WTC11 (cell line): ENCODE data around the gene FRMD5. TPM values are rescaled to one million over a fixed set of nuclear protein-coding genes. Genes with fewer than 3 reads are reported as not detected.

Experiments used
- ATAC-seq: fragments of 200-7000 bp; cut with Tn5 transposase; 2 replicates; pipeline ENCODE4 v1.10.0; 2021; ENCODE audit warnings: mild to moderate bottlenecking, moderate library complexity
- CTCF ChIA-PET: fragments of 300-600 bp; sonication (Branson Sonifier 250); formaldehyde crosslinking; loops from one replicate; lab custom pipeline; 2021; ENCODE audit warnings: antibody characterized with exemption; lab: Charles Lee
- POLR2A ChIA-PET: fragments of 350-600 bp; sonication (Branson Sonifier 250); formaldehyde crosslinking; loops from one replicate; lab custom pipeline; 2021; ENCODE audit warnings: antibody characterized with exemption; lab: Charles Lee
- DNase-seq: peaks from one replicate; pipeline ENCODE4 v3.0.0; 2021; ENCODE audit warnings: low spot score
- H3K27ac Mint-ChIP-seq: 2 replicates; pipeline ENCODE4 v1.8.0; 2021; ENCODE audit warnings: mixed read lengths
- H3K27me3 Mint-ChIP-seq: 2 replicates; pipeline ENCODE4 v1.8.0; 2021; ENCODE audit warnings: low read depth, mild to moderate bottlenecking, moderate library complexity, mixed read lengths
- H3K36me3 Mint-ChIP-seq: 2 replicates; pipeline ENCODE4 v1.8.0; 2021; ENCODE audit warnings: mixed read lengths
- H3K4me1 Mint-ChIP-seq: 2 replicates; pipeline ENCODE4 v1.8.0; 2022; ENCODE audit warnings: mixed read lengths
- H3K4me3 Mint-ChIP-seq: 2 replicates; pipeline ENCODE4 v1.8.0; 2021; ENCODE audit warnings: mild to moderate bottlenecking, moderate library complexity, mixed read lengths
- H3K9me3 Mint-ChIP-seq: 2 replicates; pipeline ENCODE4 v1.8.0; 2021; ENCODE audit warnings: mixed read lengths
- AR ChIP-seq: fragments of 250-450 bp; sonication (Bioruptor Pico); IDR thresholded peaks from 2 replicates; pipeline ENCODE4 v1.9.0; 2021; ENCODE audit warnings: mild to moderate bottlenecking
- ARID4B ChIP-seq: sonication (generic); formaldehyde crosslinking; IDR thresholded peaks from 2 replicates; pipeline ENCODE4 v1.8.0; 2023; ENCODE audit warnings: missing genetic modification reagents, mild to moderate bottlenecking, borderline replicate concordance
- CREB1 ChIP-seq: sonication (generic); formaldehyde crosslinking; IDR thresholded peaks from 2 replicates; pipeline ENCODE4 v1.8.0; 2023; ENCODE audit warnings: mild to moderate bottlenecking, missing genetic modification reagents
- CTCF ChIP-seq: fragments of 200-600 bp; IDR thresholded peaks from 2 replicates; pipeline ENCODE4 v1.8.0; 2022; ENCODE audit warnings: antibody characterized with exemption
- FOXK1 ChIP-seq: sonication (generic); formaldehyde crosslinking; IDR thresholded peaks from 2 replicates; pipeline ENCODE4 v1.8.0; 2022; ENCODE audit warnings: mild to moderate bottlenecking, moderate library complexity, missing genetic modification reagents
- IRF2 ChIP-seq: sonication (generic); formaldehyde crosslinking; IDR thresholded peaks from 2 replicates; pipeline ENCODE4 v1.8.0; 2022; ENCODE audit warnings: low read depth, missing genetic modification reagents, borderline replicate concordance
- KAT7 ChIP-seq: sonication (generic); formaldehyde crosslinking; IDR thresholded peaks from 2 replicates; pipeline ENCODE4 v1.8.1; 2023; ENCODE audit warnings: missing genetic modification reagents, mild to moderate bottlenecking, borderline replicate concordance
- MYBL2 ChIP-seq: sonication (generic); formaldehyde crosslinking; IDR thresholded peaks from 2 replicates; pipeline ENCODE4 v1.8.1; 2023; ENCODE audit warnings: mild to moderate bottlenecking, moderate library complexity, missing genetic modification reagents
- NFE2L1 ChIP-seq: sonication (generic); formaldehyde crosslinking; IDR thresholded peaks from 2 replicates; pipeline ENCODE4 v1.8.1; 2023; ENCODE audit warnings: missing genetic modification reagents
- NR3C1 ChIP-seq: sonication (generic); formaldehyde crosslinking; conservative IDR thresholded peaks from 2 replicates; pipeline ENCODE4 v1.8.1; 2023; ENCODE audit warnings: low read depth, mild to moderate bottlenecking, missing genetic modification reagents
- OVOL2 ChIP-seq: fragments of 250-450 bp; sonication (Bioruptor Pico); IDR thresholded peaks from 2 replicates; pipeline ENCODE4 v1.9.0; 2021; ENCODE audit warnings: mild to moderate bottlenecking, borderline replicate concordance
- PRRX2 ChIP-seq: fragments of 250-450 bp; sonication (Bioruptor Pico); IDR thresholded peaks from 2 replicates; pipeline ENCODE4 v1.8.0; 2021; ENCODE audit warnings: mild to moderate bottlenecking
- RELA ChIP-seq: sonication (generic); formaldehyde crosslinking; IDR thresholded peaks from 2 replicates; pipeline ENCODE4 v1.8.1; 2022; ENCODE audit warnings: missing genetic modification reagents, mild to moderate bottlenecking, borderline replicate concordance
- SMAD3 ChIP-seq: sonication (generic); formaldehyde crosslinking; IDR thresholded peaks from 2 replicates; pipeline ENCODE4 v1.8.0; 2022; ENCODE audit warnings: missing genetic modification reagents, mild to moderate bottlenecking, borderline replicate concordance
- SMAD4 ChIP-seq: sonication (generic); formaldehyde crosslinking; IDR thresholded peaks from 2 replicates; pipeline ENCODE4 v1.8.0; 2022; ENCODE audit warnings: mild to moderate bottlenecking, missing genetic modification reagents
- TCF7 ChIP-seq: sonication (generic); formaldehyde crosslinking; IDR thresholded peaks from 2 replicates; pipeline ENCODE4 v1.8.0; 2022; ENCODE audit warnings: mild to moderate bottlenecking, low read depth, missing genetic modification reagents, moderate library complexity
- TP53 ChIP-seq: sonication (generic); formaldehyde crosslinking; IDR thresholded peaks from 2 replicates; pipeline ENCODE4 v1.8.1; 2023; ENCODE audit warnings: mild to moderate bottlenecking, missing genetic modification reagents
- USF1 ChIP-seq: sonication (generic); formaldehyde crosslinking; IDR thresholded peaks from 2 replicates; pipeline ENCODE4 v1.8.0; 2022; ENCODE audit warnings: mild to moderate bottlenecking, missing genetic modification reagents
- ZNF121 ChIP-seq: sonication (generic); formaldehyde crosslinking; IDR thresholded peaks from 2 replicates; pipeline ENCODE4 v1.8.0; 2023; ENCODE audit warnings: missing genetic modification reagents
- ZNF396 ChIP-seq: fragments of 250-450 bp; sonication (Bioruptor Pico); IDR thresholded peaks from 2 replicates; pipeline ENCODE4 v1.8.0; 2021; ENCODE audit warnings: mild to moderate bottlenecking, moderate library complexity, borderline replicate concordance
- total RNA-seq: library from RNA; stranded (reverse); gene quantifications from 3 replicates; pipeline ENCODE4 v1.2.3, GENCODE V29; 2021
- TF ChIP-seq, protein P1 (sequence below): sonication (generic); formaldehyde crosslinking; IDR thresholded peaks from 2 replicates; pipeline ENCODE4 v1.8.1; 2023; ENCODE audit warnings: mild to moderate bottlenecking, missing genetic modification reagents, borderline replicate concordance
- TF ChIP-seq, protein P2 (sequence below): fragments of 250-450 bp; sonication (Bioruptor Pico); IDR thresholded peaks from 2 replicates; pipeline ENCODE4 v1.9.0; 2021; ENCODE audit warnings: mild to moderate bottlenecking
- TF ChIP-seq, protein P3 (sequence below): sonication (generic); formaldehyde crosslinking; IDR thresholded peaks from 2 replicates; pipeline ENCODE4 v1.8.1; 2022; ENCODE audit warnings: mild to moderate bottlenecking, missing genetic modification reagents, moderate library complexity, borderline replicate concordance

Gene FRMD5
- total RNA-seq, 1 experiment from 2014 or later = 14.1 TPM

GRCh38 chr15:43928152-43928551 is 266.9 kb downstream of the FRMD5 start (continued):
- TF ChIP-seq, protein P1, sequence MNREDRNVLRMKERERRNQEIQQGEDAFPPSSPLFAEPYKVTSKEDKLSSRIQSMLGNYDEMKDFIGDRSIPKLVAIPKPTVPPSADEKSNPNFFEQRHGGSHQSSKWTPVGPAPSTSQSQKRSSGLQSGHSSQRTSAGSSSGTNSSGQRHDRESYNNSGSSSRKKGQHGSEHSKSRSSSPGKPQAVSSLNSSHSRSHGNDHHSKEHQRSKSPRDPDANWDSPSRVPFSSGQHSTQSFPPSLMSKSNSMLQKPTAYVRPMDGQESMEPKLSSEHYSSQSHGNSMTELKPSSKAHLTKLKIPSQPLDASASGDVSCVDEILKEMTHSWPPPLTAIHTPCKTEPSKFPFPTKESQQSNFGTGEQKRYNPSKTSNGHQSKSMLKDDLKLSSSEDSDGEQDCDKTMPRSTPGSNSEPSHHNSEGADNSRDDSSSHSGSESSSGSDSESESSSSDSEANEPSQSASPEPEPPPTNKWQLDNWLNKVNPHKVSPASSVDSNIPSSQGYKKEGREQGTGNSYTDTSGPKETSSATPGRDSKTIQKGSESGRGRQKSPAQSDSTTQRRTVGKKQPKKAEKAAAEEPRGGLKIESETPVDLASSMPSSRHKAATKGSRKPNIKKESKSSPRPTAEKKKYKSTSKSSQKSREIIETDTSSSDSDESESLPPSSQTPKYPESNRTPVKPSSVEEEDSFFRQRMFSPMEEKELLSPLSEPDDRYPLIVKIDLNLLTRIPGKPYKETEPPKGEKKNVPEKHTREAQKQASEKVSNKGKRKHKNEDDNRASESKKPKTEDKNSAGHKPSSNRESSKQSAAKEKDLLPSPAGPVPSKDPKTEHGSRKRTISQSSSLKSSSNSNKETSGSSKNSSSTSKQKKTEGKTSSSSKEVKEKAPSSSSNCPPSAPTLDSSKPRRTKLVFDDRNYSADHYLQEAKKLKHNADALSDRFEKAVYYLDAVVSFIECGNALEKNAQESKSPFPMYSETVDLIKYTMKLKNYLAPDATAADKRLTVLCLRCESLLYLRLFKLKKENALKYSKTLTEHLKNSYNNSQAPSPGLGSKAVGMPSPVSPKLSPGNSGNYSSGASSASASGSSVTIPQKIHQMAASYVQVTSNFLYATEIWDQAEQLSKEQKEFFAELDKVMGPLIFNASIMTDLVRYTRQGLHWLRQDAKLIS = no peak
- TF ChIP-seq NR3C1 (CRISPR knock-in tag) (no peak), TP53 (no peak), TCF7 (CRISPR knock-in tag) (no peak), CREB1 (no peak), AR (no peak), SMAD4 (CRISPR knock-in tag) (no peak), KAT7 (CRISPR knock-in tag) (no peak), OVOL2 (CRISPR knock-in tag) (no peak)

- CTCF ChIA-PET = interaction anchor here (1.2 to 5.4 kb wide), 5 partner anchors 11 to 139 kb away, joined by 3 to 84 read pairs (median 20); no protein-coding TSS in a partner anchor
- no peak for TF ChIP-seq OVOL2 (CRISPR knock-in tag)
- TF ChIP-seq ZNF121 (CRISPR knock-in tag) = no peak
- TF ChIP-seq MYBL2 (CRISPR knock-in tag) = no peak
- no peak for TF ChIP-seq RELA (CRISPR knock-in tag)
- TF ChIP-seq NFE2L1 (CRISPR knock-in tag) = no peak
- TF ChIP-seq, protein P2, sequence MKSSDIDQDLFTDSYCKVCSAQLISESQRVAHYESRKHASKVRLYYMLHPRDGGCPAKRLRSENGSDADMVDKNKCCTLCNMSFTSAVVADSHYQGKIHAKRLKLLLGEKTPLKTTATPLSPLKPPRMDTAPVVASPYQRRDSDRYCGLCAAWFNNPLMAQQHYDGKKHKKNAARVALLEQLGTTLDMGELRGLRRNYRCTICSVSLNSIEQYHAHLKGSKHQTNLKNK (CRISPR knock-in tag) = no peak
- no peak for TF ChIP-seq ARID4B (CRISPR knock-in tag)
- TF ChIP-seq FOXK1 (CRISPR knock-in tag) = no peak
- no peak for TF ChIP-seq CTCF
- TF ChIP-seq IRF2 (CRISPR knock-in tag) = no peak
- no peak for TF ChIP-seq ZNF396 (CRISPR knock-in tag)
- TF ChIP-seq SMAD3 = no peak
- TF ChIP-seq USF1 (CRISPR knock-in tag) = no peak
- TF ChIP-seq PRRX2 (CRISPR knock-in tag) = no peak
- TF ChIP-seq, protein P3, sequence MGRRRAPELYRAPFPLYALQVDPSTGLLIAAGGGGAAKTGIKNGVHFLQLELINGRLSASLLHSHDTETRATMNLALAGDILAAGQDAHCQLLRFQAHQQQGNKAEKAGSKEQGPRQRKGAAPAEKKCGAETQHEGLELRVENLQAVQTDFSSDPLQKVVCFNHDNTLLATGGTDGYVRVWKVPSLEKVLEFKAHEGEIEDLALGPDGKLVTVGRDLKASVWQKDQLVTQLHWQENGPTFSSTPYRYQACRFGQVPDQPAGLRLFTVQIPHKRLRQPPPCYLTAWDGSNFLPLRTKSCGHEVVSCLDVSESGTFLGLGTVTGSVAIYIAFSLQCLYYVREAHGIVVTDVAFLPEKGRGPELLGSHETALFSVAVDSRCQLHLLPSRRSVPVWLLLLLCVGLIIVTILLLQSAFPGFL (CRISPR knock-in tag) = no peak
These were observed 267.9 kb downstream of the FRMD5 start for GRCh38 chr15:43927203-43927602.

More at GRCh38 chr15:43927203-43927602, 267.9 kb downstream of the FRMD5 start:
- Mint-ChIP-seq H3K27ac (peak overlapping the region; percentile 72), H3K27me3 (no peaks in the 10 kb centered on the region), H3K36me3 (no peaks in the 10 kb centered on the region), H3K4me3 (peak overlapping the region; percentile 3; the same call in 1 of the 2 replicates), H3K4me1 (peaks cover 69% of the 10 kb centered on the region), H3K9me3 (no peaks in the 10 kb centered on the region)
- no peak for ATAC-seq
- DNase-seq = no peak
- POLR2A ChIA-PET = interaction anchor here (0.5 to 1.0 kb wide), 2 partner anchors 12 to 90 kb away, joined by 4 read pairs; no protein-coding TSS in a partner anchor
